Activated CD8-positive, alpha-beta memory T cell treated with anti-CD3 and anti-CD28 coated beads, Interleukin-2, amount 10 ng/mL, durations not matched to agents 7 days and 5 days (primary cell): ENCODE measurements around the gene CALD1. TPM values are rescaled to one million over a fixed set of nuclear protein-coding genes. Genes with fewer than 3 reads are reported as not detected.

ENCODE experiments used
- ATAC-seq: fragments of 150-1000 bp; cut with Tn5 transposase; one replicate; pipeline ENCODE4 v1.10.0; 2021; ENCODE audit warnings: moderate library complexity
- CTCF ChIA-PET: fragments of 350-600 bp; sonication (Branson Sonifier 250); formaldehyde crosslinking; loops from one replicate; lab custom pipeline; 2021; ENCODE audit warnings: antibody characterized with exemption; lab: Charles Lee
- DNase-seq: peaks from one replicate; pipeline ENCODE4 v3.0.0-alpha.2; 2020
- H3K27ac Mint-ChIP-seq: one replicate; pipeline ENCODE4 v1.8.0; 2021; ENCODE audit warnings: mild to moderate bottlenecking, mixed read lengths
- H3K27me3 Mint-ChIP-seq: one replicate; pipeline ENCODE4 v1.8.0; 2021; ENCODE audit warnings: mixed read lengths
- H3K36me3 Mint-ChIP-seq: one replicate; pipeline ENCODE4 v1.8.0; 2021; ENCODE audit warnings: mild to moderate bottlenecking, mixed read lengths
- H3K4me1 Mint-ChIP-seq: one replicate; pipeline ENCODE4 v1.8.0; 2021; ENCODE audit warnings: mixed read lengths
- H3K4me3 Mint-ChIP-seq: one replicate; pipeline ENCODE4 v1.8.0; 2021; ENCODE audit warnings: mild to moderate bottlenecking, moderate library complexity, mixed read lengths
- H3K9me3 Mint-ChIP-seq: one replicate; pipeline ENCODE4 v1.8.0; 2022; ENCODE audit warnings: low read depth, mixed read lengths
- total RNA-seq, 2 experiments: library from RNA; stranded (reverse); gene quantifications; one replicate each; pipeline ENCODE4 v1.2.3, GENCODE V29; 2021

Gene CALD1
- total RNA-seq, 2 experiments from 2014 or later = 0.47 TPM; not detected in 1

DNA sequence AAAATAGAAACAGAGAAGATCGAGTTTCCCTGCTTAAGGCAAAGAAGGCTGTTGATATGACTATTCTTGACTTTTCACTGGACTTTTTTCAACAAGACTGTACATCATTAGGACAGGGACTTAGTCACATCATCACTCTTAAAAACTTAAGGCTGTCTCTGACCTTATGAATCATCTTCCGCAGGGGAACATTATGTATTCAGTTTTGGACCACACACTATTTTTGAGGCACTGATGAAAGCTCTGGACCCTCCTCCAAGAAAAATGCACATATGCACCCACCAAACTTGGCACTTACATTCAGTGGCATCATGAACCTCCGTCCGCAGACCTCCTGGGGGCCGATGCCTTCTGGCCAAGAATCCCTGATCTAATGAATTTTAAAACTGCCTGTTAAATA lies 96.4 kb downstream of the CALD1 start:
- CTCF ChIA-PET = no interaction called here
- no peak overlapping the region for H3K4me3 Mint-ChIP-seq
- H3K27ac Mint-ChIP-seq = no peak overlapping the region
- H3K4me1 Mint-ChIP-seq = no peaks in the 10 kb centered on the region
- ATAC-seq (no peak), DNase-seq (no peak)
- no peaks in the 10 kb centered on the region for H3K36me3 Mint-ChIP-seq
- no peaks in the 10 kb centered on the region for H3K9me3 Mint-ChIP-seq
- H3K27me3 Mint-ChIP-seq = peaks cover 16% of the 10 kb centered on the region

DNA sequence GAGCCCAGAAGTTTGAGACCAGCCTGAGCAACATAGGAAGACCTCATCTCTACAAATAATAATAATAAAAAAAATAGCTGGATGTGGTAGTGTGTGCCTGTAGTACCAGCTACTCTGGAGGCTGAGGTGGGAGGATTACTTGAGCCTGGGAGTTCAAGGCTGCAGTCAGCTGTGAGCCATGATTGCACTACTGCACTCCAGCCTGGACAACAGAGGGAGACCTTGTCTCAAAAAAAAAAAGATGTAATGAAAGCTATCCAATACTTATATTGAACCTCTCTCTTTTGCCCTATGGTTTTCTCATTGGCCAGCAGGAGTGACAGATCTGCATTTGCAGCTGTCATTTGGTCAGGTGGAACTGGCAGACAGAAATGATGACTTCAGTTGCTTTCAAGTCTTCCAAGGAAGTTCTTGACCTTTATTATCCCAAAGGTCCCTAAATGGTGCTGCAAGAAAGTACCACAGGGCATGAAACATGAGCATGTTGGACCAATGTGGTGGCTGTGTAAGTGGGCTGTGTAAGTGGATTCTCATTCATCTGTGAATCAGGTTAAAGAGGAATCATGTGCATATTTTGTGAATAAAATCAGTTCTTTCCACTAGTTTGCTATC lies 99.4 kb downstream of the CALD1 start:
- H3K27ac Mint-ChIP-seq = no peak overlapping the region
- H3K4me3 Mint-ChIP-seq = no peak overlapping the region
- no peaks in the 10 kb centered on the region for H3K36me3 Mint-ChIP-seq
- H3K9me3 Mint-ChIP-seq = no peaks in the 10 kb centered on the region
- peaks cover 15% of the 10 kb centered on the region for H3K27me3 Mint-ChIP-seq
- H3K4me1 Mint-ChIP-seq = no peaks in the 10 kb centered on the region
- CTCF ChIA-PET = interaction anchor here (2.8 kb wide), 1 partner anchor 108 kb away, joined by 7 read pairs; the partner anchor contains the start of gene AGBL3
- ATAC-seq (no peak), DNase-seq (no peak)

DNA sequence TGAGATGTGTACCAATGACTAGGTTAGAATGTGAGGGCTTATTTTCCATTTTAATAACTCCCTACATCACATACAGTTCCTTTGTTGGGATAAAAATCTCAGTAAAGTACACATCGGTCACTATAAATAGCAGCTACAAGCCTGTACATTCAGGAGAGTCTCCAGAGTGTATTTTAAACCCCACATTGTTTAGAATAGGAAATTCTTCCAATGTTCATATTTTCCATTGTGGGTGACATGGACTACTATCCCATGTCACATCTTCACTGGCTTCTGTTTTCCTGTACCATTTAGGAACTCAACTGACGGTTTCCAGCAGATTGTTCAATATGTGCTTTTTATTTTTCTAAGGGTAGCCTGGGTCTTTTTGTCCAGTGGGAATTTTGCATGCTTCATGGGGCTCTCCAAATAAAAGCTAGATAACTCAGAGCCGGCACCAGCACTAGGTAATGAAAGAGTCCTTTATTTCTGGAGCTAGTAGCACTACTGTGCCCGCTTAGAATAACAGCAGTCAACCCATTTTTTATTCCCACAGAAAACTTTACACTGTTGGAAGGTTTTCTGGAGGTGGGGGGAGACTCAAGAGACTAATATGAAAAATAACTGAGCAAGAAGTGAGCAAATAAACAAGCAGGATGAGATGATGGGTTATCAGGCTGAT lies 100.5 kb downstream of the CALD1 start:
- no peak overlapping the region for H3K4me3 Mint-ChIP-seq
- no peaks in the 10 kb centered on the region for H3K9me3 Mint-ChIP-seq
- CTCF ChIA-PET = interaction anchor here (2.8 kb wide), 1 partner anchor 106 kb away, joined by 7 read pairs; the partner anchor contains the start of gene AGBL3
- no peak for ATAC-seq
- no peaks in the 10 kb centered on the region for H3K36me3 Mint-ChIP-seq
- H3K27me3 Mint-ChIP-seq = peaks cover 12% of the 10 kb centered on the region
- H3K4me1 Mint-ChIP-seq = no peaks in the 10 kb centered on the region
- DNase-seq = no peak
- H3K27ac Mint-ChIP-seq = no peak overlapping the region

DNA sequence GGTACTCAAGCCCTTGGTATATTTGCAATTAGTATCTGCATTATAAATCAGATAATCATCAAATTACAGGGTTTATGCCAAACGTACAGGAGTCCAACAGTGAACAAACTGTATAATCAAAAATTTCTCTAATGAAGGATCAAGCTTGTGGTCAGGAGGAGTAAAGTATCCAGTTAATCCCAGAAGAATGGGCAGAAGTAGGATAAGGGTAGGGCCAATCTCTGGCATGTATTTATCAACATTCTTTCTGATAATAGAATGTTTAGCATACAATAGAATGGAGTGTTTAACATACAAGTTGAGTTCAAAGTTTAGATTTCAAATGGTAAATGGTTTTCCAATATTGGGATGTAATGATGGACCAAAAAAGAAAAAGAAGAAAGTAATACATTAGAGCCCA lies 103.0 kb downstream of the CALD1 start:
- ATAC-seq (no peak), DNase-seq (no peak)
- Mint-ChIP-seq H3K4me3 (no peak overlapping the region), H3K36me3 (no peaks in the 10 kb centered on the region), H3K27ac (no peak overlapping the region), H3K9me3 (no peaks in the 10 kb centered on the region), H3K27me3 (peaks cover 4% of the 10 kb centered on the region), H3K4me1 (peaks cover 9% of the 10 kb centered on the region)
- CTCF ChIA-PET = no interaction called here

DNA sequence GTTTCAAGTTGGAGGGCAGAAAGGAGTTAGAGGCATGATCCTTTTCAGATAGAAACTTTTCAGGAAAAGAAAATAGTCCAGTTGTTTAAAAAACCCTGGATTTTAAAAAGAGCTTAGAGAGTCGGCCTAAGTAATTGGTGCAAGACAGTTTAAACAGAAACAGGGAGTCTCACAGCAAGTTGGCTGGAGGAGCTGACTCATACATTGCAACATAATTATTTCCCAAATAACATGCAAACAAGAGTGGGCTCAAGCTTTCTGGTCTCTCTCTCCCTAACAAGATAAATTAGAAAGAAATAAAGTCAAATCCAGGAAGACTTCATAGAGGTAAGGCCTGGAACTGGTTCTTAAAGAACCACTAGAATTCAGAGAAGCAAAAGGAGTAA lies 106.5 kb downstream of the CALD1 start:
- CTCF ChIA-PET = no interaction called here
- Mint-ChIP-seq H3K27ac (no peak overlapping the region), H3K4me1 (peaks cover 9% of the 10 kb centered on the region), H3K9me3 (no peaks in the 10 kb centered on the region), H3K4me3 (no peak overlapping the region), H3K27me3 (peaks cover 6% of the 10 kb centered on the region), H3K36me3 (no peaks in the 10 kb centered on the region)
- no peak for ATAC-seq
- DNase-seq = no peak

DNA sequence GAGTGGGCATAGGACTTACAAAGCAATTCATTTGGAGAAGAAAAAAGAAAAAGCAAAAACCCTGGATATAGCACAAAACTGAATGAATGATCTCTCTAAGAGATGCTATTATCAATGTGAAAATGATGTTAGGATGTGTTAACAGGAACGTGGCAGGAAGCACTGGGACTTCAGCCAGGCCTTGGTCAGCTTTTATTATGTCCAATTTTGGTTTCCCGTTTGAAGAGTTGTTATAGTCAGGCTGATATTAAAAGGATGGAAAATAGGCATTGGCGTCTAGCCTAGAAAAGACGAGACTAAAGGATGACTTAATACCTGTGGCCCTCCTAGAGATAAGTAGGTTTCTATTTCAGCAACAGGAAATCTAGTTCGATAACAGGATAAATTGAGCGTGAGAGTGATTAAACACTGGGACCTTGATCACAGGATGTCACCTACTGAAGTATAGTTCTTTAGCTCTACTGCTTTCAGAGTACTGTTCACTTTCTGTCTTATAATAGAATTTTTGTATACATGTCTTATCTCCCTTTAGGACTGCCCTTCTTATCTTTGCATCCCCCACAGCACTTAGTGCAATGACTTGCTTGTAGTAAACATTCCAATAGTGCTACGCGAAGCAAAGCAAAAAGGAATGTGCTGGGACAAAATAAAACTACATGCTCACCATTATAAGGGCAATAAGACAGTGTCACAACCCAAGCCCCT lies 107.1 kb downstream of the CALD1 start:
- ATAC-seq (no peak), DNase-seq (no peak)
- H3K27ac Mint-ChIP-seq = no peak overlapping the region
- peaks cover 11% of the 10 kb centered on the region for H3K4me1 Mint-ChIP-seq
- H3K9me3 Mint-ChIP-seq = no peaks in the 10 kb centered on the region
- CTCF ChIA-PET = no interaction called here
- no peaks in the 10 kb centered on the region for H3K36me3 Mint-ChIP-seq
- peaks cover 9% of the 10 kb centered on the region for H3K27me3 Mint-ChIP-seq
- H3K4me3 Mint-ChIP-seq = no peak overlapping the region

DNA sequence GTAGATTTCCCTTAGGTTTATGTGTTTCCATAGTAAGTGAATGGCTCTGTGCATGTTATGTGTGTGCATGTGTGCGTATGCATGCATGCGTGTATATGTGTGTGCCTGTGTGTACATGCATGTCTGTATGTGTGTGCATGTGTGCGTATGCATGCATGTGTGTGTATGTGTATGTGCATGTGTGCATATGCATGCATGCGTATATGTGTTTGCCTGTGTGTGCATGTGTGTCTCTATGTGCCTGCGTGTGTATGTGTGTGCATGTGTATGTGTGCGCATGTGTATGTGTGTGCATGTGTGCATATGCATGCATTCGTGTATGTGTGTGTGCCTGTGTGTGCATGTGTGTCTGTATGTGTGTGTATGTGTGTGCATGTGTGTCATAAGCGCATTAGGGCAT lies 108.1 kb downstream of the CALD1 start:
- Mint-ChIP-seq H3K36me3 (no peaks in the 10 kb centered on the region), H3K4me3 (no peak overlapping the region), H3K9me3 (peaks cover 2% of the 10 kb centered on the region), H3K4me1 (peaks cover 13% of the 10 kb centered on the region), H3K27me3 (peaks cover 18% of the 10 kb centered on the region), H3K27ac (no peak overlapping the region)
- no peak for ATAC-seq
- CTCF ChIA-PET = no interaction called here
- DNase-seq = no peak

DNA sequence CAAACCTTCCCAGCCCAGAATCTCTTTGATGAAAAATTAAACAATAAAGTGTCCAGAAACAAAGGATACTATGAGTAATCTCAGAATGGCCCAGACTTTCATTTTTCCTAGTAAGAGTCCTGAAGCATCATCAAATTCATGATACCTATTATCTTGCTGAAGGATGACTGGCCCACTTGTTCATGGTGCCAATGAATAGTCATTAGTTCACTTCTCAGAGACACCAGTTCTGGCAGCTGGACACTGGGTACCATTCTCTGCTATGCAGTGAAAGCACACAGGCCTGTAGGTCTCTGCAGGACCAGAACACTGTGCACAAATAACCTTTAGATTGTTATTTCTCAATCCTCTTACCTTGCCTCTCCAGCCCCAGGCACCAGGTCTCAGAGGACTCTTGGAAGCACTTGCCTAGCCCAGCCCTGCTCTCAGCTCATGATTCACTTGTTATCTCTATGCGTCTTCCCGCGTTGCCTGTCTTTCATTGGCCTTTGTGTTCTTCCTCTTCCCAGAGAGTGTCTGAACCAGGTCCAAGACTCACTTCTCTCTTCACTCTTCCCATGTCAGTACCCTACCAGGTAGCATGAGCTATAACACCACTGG lies 108.8 kb downstream of the CALD1 start:
- H3K4me1 Mint-ChIP-seq = peaks cover 13% of the 10 kb centered on the region
- H3K4me3 Mint-ChIP-seq = no peak overlapping the region
- H3K27ac Mint-ChIP-seq = no peak overlapping the region
- CTCF ChIA-PET = no interaction called here
- H3K9me3 Mint-ChIP-seq = peaks cover 2% of the 10 kb centered on the region
- H3K27me3 Mint-ChIP-seq = peaks cover 23% of the 10 kb centered on the region
- no peak for DNase-seq
- no peaks in the 10 kb centered on the region for H3K36me3 Mint-ChIP-seq
- ATAC-seq = no peak

DNA sequence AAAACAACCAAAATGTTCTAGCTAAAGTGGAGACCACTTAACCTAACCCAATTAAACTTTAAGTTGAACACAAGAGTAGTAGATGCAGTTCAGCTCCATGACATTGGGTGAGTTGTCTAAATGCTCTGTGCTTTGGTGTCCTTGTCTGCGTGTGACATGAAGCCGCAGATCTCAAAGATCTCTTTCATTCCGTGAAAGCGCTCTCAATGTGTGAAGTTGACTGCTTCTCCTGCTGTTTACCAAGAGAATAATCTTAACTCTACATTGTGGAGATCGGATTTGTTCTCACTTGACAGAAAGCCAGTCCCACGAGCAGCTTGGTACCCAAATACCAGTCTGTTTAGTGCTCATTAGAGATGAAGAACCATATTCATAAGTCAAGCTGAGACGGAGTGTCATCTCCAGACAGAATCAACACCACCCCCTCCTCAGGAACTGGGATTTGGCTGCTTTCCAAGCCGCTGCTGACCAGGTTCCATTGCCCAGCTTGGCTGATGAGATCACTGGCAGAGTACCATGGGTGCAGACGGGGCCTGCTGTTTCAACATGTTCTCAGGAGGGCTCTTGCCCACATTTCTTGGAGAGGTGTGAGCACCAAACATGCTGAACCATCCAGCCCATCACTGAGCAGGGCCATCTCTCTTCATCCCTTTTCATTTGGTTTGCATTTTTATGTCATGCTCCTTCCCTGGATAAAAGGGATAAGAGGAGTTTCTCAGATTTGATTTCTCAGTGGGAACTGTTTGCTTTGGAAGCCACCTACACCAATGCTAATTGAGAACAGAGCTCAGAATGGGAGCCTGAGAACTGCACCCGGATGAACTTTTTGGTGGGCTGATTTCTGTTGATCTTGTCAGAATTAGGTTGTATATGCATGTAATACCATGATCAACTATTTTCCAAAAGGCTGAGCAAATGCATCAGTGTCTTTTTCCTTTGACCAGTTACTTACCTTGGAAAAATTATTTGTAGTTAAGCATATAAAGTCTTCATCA lies 111.1 kb downstream of the CALD1 start:
- Mint-ChIP-seq H3K27ac (no peak overlapping the region), H3K27me3 (peaks cover 30% of the 10 kb centered on the region), H3K4me1 (peaks cover 13% of the 10 kb centered on the region), H3K4me3 (no peak overlapping the region), H3K36me3 (no peaks in the 10 kb centered on the region), H3K9me3 (peaks cover 2% of the 10 kb centered on the region)
- ATAC-seq (no peak), DNase-seq (no peak)
- CTCF ChIA-PET = no interaction called here

DNA sequence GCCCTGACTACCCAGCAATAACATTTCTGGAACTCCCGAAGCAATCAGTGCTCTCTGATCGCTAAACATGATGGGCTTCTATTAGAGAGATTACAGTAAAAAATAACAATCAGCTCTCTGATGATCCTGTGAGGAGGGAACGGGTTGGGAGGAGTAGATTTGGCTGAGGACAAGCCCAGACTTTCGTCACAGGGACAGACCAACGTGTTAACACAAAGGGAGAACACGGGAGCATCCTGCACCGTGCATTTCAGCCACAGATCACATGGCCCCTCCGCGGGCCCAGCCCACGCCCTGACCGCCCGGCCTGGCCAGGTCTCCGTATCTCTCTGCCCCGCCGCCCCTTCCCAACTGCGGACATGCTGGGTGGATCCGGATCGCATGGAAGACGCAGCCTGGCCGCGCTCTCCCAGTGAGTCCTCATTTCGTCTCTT lies 111.8 kb downstream of the CALD1 start:
- H3K36me3 Mint-ChIP-seq = no peaks in the 10 kb centered on the region
- peaks cover 6% of the 10 kb centered on the region for H3K9me3 Mint-ChIP-seq
- H3K4me3 Mint-ChIP-seq = no peak overlapping the region

DNA sequence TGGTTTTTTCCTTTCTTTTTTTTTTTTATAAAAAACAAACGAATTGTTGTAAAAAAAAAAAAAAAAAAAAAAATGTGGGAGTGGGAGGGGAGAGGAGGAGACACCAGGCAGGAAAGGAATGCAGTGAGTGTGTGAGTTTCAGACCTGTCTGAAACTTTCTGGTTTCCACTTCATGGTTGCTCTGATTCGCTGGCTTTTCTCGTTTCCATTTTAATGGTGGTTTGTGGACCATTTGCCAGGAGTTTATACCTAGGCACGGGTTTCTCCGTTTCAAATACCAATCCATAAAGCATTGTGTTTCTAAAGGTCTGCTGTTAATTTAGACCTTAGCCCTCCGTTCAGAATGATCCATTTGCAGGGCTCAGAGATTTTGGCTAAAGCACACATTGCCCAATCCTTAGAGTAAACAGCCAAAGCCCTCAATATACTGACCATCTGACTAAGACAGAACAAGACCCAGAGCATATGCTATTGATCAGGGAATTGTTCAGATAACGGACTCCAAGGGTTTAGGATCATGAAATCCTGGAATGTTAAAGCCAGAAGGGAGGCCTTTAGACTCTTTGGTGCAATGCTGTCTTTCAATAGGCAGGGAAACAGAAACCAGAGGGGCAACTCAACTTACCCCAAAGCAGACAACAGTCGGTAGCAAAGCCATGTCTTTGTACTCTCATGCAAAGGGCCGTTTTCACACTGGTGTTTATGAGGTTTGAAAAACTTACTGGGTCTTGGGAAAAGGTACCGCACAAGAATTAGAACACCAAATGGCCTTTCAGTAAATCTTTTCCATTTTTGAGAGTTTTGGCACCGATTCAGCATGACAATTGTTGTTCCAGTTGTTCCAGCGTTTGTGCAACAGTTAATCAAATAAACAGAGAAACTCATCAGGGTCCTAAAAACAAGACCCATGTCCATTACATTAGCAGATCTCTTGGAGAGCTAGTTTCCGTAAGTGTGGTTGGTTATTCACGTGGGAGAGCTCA lies 112.6 kb downstream of the CALD1 start:
- Mint-ChIP-seq H3K36me3 (no peaks in the 10 kb centered on the region), H3K4me3 (no peak overlapping the region), H3K4me1 (peaks cover 4% of the 10 kb centered on the region), H3K27me3 (peaks cover 30% of the 10 kb centered on the region), H3K9me3 (peaks cover 9% of the 10 kb centered on the region), H3K27ac (no peak overlapping the region)
- no peak for DNase-seq
- ATAC-seq = no peak
- CTCF ChIA-PET = no interaction called here

More for the DNA sequence above, 111.8 kb downstream of the CALD1 start:
- ATAC-seq (no peak), DNase-seq (no peak)
- CTCF ChIA-PET = no interaction called here
- Mint-ChIP-seq H3K27ac (no peak overlapping the region), H3K27me3 (peaks cover 30% of the 10 kb centered on the region), H3K4me1 (peaks cover 8% of the 10 kb centered on the region)

DNA sequence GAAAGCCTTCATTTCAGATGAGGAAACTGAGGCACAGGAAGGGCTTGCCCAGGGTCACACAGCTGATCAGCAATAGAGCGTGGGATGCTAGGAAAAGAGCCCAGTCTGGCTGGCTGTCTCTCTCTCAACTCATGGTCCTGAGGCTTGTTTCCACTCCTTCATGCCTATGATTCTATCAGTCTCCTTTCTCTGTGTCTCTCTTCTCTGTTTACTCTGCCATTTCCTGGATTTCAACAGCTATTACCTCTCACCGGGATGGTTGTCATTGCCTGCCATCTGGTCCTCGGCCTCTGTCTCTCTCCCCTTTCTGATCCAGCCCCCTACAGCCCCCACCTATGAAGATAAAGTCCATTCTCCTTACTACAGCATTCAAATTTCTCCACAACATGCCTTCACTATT lies 113.5 kb downstream of the CALD1 start:
- no peak overlapping the region for H3K27ac Mint-ChIP-seq
- CTCF ChIA-PET = no interaction called here
- peaks cover 9% of the 10 kb centered on the region for H3K9me3 Mint-ChIP-seq
- DNase-seq (no peak), ATAC-seq (no peak)
- no peak overlapping the region for H3K4me3 Mint-ChIP-seq
- H3K36me3 Mint-ChIP-seq = no peaks in the 10 kb centered on the region
- H3K27me3 Mint-ChIP-seq = peaks cover 30% of the 10 kb centered on the region
- H3K4me1 Mint-ChIP-seq = peaks cover 4% of the 10 kb centered on the region
